Hematopoietic multipotent progenitor cell treated with erythropoietin and hydrocortisone succinate and interleukin-3 and kit ligand, for 15 days (in vitro differentiated cells): Measurements from ENCODE around the gene ANO10.
"Not testable (repeated sequence)": the region's sequence is repeated elsewhere in the genome, so short reads cannot be mapped to it uniquely, and the experiment has no call there.

Experiments
- DNase-seq: peaks from one replicate; pipeline ENCODE4 v3.0.0-alpha.2; 2015; ENCODE audit warnings: low spot score

The ANO10 gene

GRCh38 chr3:43621656-43622432 is at the start of gene ANO10:
ANO10 (minus strand) TSS chr3:43622011; CDS start chr3:43605852, 16,159 bp downstream.
- DNase-seq = peak; percentile 98

- DNase-seq = peak; percentile 73
Observed at GRCh38 chr3:43670635-43671522, 49.1 kb upstream of the ANO10 start.

GRCh38 chr3:43665011-43665410 is 43.2 kb upstream of the ANO10 start:
- not testable (repeated sequence) for DNase-seq

GRCh38 chr3:43661376-43661775 is 39.6 kb upstream of the ANO10 start:
- not testable (repeated sequence) for DNase-seq

GRCh38 chr3:43659250-43659880 is 37.6 kb upstream of the ANO10 start:
- DNase-seq = peak; percentile 50

- not testable (repeated sequence) for DNase-seq
Observed at GRCh38 chr3:43656390-43656789, 34.6 kb upstream of the ANO10 start.

GRCh38 chr3:43650345-43650744 is 28.5 kb upstream of the ANO10 start:
- no peak for DNase-seq

- DNase-seq = no peak
Observed at GRCh38 chr3:43649365-43649968, 27.7 kb upstream of the ANO10 start.

- no peak for DNase-seq
Observed at GRCh38 chr3:43648957-43649356, 27.1 kb upstream of the ANO10 start.

GRCh38 chr3:43647331-43648166 is 25.7 kb upstream of the ANO10 start:
- DNase-seq = no peak

- DNase-seq = no peak
Observed at GRCh38 chr3:43644443-43644842, 22.6 kb upstream of the ANO10 start.

GRCh38 chr3:43641306-43642114 is 19.7 kb upstream of the ANO10 start:
- DNase-seq = peak; percentile 56

- DNase-seq = no peak
Observed at GRCh38 chr3:43640681-43641080, 18.9 kb upstream of the ANO10 start.

GRCh38 chr3:43638594-43639447 is 17.0 kb upstream of the ANO10 start:
- peak; percentile 87 for DNase-seq

GRCh38 chr3:43637702-43638101 is 15.9 kb upstream of the ANO10 start:
- DNase-seq = no peak

- no peak for DNase-seq
Observed at GRCh38 chr3:43632986-43633385, 11.2 kb upstream of the ANO10 start.

- no peak for DNase-seq
Observed at GRCh38 chr3:43632269-43632733, 10.5 kb upstream of the ANO10 start.

GRCh38 chr3:43629741-43630140 is 7.9 kb upstream of the ANO10 start:
- DNase-seq = no peak

GRCh38 chr3:43629257-43629656 is 7.4 kb upstream of the ANO10 start:
- no peak for DNase-seq
